HepG2 (cell line): ENCODE results near the gene TMEM8B. TPM values are rescaled to one million over a fixed set of nuclear protein-coding genes. Genes with fewer than 3 reads are reported as not detected.

Experiments
- ATAC-seq: fragments of 200-7000 bp; cut with Tn5 transposase; 3 replicates; pipeline ENCODE4 v1.9.1; 2020; ENCODE audit warnings: mild to moderate bottlenecking, moderate library complexity
- BruUV-seq: library from RNA; stranded (reverse); fragments of 400-500 nt; replicated peaks from 2 replicates; lab custom pipeline; 2021; lab: Mats Ljungman, UMichigan
- CTCF ChIA-PET: fragments of 300-600 bp; formaldehyde crosslinking; extraction: SDS; loops from one replicate; lab custom pipeline; 2021; ENCODE audit warnings: low total read pairs, inconsistent platforms, low intra/inter-chr PET ratio; lab: Yijun Ruan, JAX
- POLR2A ChIA-PET: fragments of 350-600 bp; sonication (Branson Sonifier 250); formaldehyde crosslinking; loops from one replicate; lab custom pipeline; 2020; ENCODE audit warnings: antibody characterized with exemption, inconsistent platforms; lab: Yijun Ruan, JAX
- DNase-seq: peaks from one replicate; pipeline ENCODE4 v3.0.0-alpha.2; 2015; ENCODE audit warnings: low spot score
- FAIRE-seq: peaks from 3 replicates; lab custom pipeline; 2011; peaks lifted over from hg19 to GRCh38; lab: Jason Lieb, UNC
- H2AFZ ChIP-seq: one replicate; pipeline ENCODE4 v1.6.1; 2011; ENCODE audit warnings: low read length, inconsistent platforms
- H3K27ac ChIP-seq: fragments of 300-600 bp; 3 replicates; pipeline ENCODE4 v1.8.0; 2011; ENCODE audit warnings: mixed run types, mild to moderate bottlenecking, mixed read lengths, low read length, inconsistent platforms; ENCODE audit not compliant: insufficient read depth; ENCODE audit errors: extremely low read length
- H3K27me3 ChIP-seq, 2 experiments: fragments of 200-600 bp in 1 of 2; 2 replicates in 1 of 2; 3 replicates in 1 of 2; pipeline versions ENCODE4 v1.6.0 to v1.8.0; 2011; ENCODE audit warnings: low read length in 2 of 2, mild to moderate bottlenecking in 2 of 2, moderate library complexity in 2 of 2, inconsistent platforms in 1 of 2; ENCODE audit not compliant: insufficient read depth in 2 of 2, control insufficient read depth in 1 of 2
- H3K36me3 ChIP-seq, 2 experiments: fragments of 200-600 bp in 1 of 2; replicated peaks in 1 of 2; 2 replicates in 1 of 2; 3 replicates in 1 of 2; pipeline versions ENCODE4 v1.5.1 to v1.8.0; 2011; ENCODE audit warnings: low read length in 2 of 2, inconsistent platforms in 1 of 2; ENCODE audit not compliant: insufficient read depth in 2 of 2, control insufficient read depth in 1 of 2
- H3K4me1 ChIP-seq: 2 replicates; pipeline ENCODE4 v1.5.1; 2012; ENCODE audit warnings: low read length, inconsistent platforms; ENCODE audit not compliant: insufficient read depth
- H3K4me2 ChIP-seq: 2 replicates; pipeline ENCODE4 v1.6.0; 2011; ENCODE audit warnings: low read depth, low read length, inconsistent platforms
- H3K4me3 ChIP-seq, 3 experiments: fragments of 200-600 bp in 1 of 3; sonication (generic), shearing (Covaris generic) in 1 of 3; replicated peaks in 1 of 3; 2 replicates each; pipeline ENCODE4 v1.5.1; 2011 to 2016; ENCODE audit warnings: low read length in 3 of 3, inconsistent platforms in 2 of 3, low read depth in 2 of 3, mild to moderate bottlenecking in 2 of 3, control low read depth in 1 of 3, mixed read lengths in 1 of 3; ENCODE audit not compliant: insufficient read depth in 1 of 3
- H3K79me2 ChIP-seq: one replicate; pipeline ENCODE4 v1.6.1; 2011; ENCODE audit warnings: low read length, inconsistent platforms; ENCODE audit not compliant: insufficient read depth
- H3K9ac ChIP-seq: 2 replicates; pipeline ENCODE4 v1.6.0; 2011; ENCODE audit warnings: mild to moderate bottlenecking, low read depth, low read length, inconsistent platforms; ENCODE audit not compliant: insufficient read depth
- H3K9me3 ChIP-seq: 2 replicates; pipeline ENCODE4 v1.5.1; 2012; ENCODE audit warnings: mild to moderate bottlenecking, low read length
- H4K20me1 ChIP-seq: 2 replicates; pipeline ENCODE4 v1.6.0; 2011; ENCODE audit warnings: inconsistent platforms, mild to moderate bottlenecking, low read length, moderate library complexity; ENCODE audit not compliant: insufficient read depth
- CEBPB ChIP-seq: IDR thresholded peaks from 2 replicates; pipeline ENCODE4 v1.6.1; 2011; ENCODE audit warnings: low read depth, low read length, improper control_type of control experiment, borderline replicate concordance
- USF2 ChIP-seq, 2 experiments: sonication (generic) in 1 of 2; formaldehyde crosslinking in 1 of 2; IDR thresholded peaks; 2 replicates each; pipeline versions ENCODE4 v1.5.1 to v1.6.1; 2011 to 2020; ENCODE audit warnings: borderline replicate concordance in 1 of 2, low read depth in 1 of 2, low read length in 1 of 2, mild to moderate bottlenecking in 1 of 2, missing genetic modification reagents in 1 of 2, moderate library complexity in 1 of 2
- ZNF431 ChIP-seq: sonication (generic); formaldehyde crosslinking; IDR thresholded peaks from 2 replicates; pipeline ENCODE4 v1.9.0; 2022; ENCODE audit warnings: missing genetic modification reagents, low read depth, mild to moderate bottlenecking, borderline replicate concordance
- ZNF687 ChIP-seq: sonication (generic); formaldehyde crosslinking; IDR thresholded peaks from 2 replicates; pipeline ENCODE4 v1.5.1; 2020; ENCODE audit warnings: mild to moderate bottlenecking, missing genetic modification reagents, moderate library complexity
- WGBS: methylation state at CpG from one replicate; pipeline ENCODE4 v1.1.6; 2017; ENCODE audit warnings: low lambda C conversion rate; 5-methylcytosine and 5-hydroxymethylcytosine counted together
- in situ Hi-C: cut with HindIII; loops from 2 replicates; pipeline ENCODE4 v1.10.0; 2017; ENCODE audit warnings: low pct_unique_long_range_greater_than_20kb; ENCODE audit not compliant: extremely low pct_ligation_motif_present
- intact Hi-C: fragments of 100-400 bp; cut with micrococcal nuclease; formaldehyde crosslinking; loops from one replicate; pipeline ENCODE4 v1.10.0; 2022; ENCODE audit not compliant: unreplicated experiment
- polyA plus RNA-seq, 8 experiments: library from polyadenylated mRNA; depleted of rRNA in 3 of 8; stranded (reverse) in 7 of 8; unstranded in 1 of 8; fragments of >200 nt; fragmentation: Illumina TruSeq in 4 of 8; extraction: Trizol in 4 of 8; gene quantifications; 2 replicates each; pipeline versions ENCODE4 v1.2.1 to v1.2.3, GENCODE V29; 2011 to 2016; ENCODE audit warnings: low read depth in 4 of 8, missing spikeins in 1 of 8, mixed read lengths in 1 of 8; ENCODE audit not compliant: insufficient read depth in 1 of 8
- total RNA-seq, 5 experiments: library from RNA; depleted of rRNA; stranded (reverse); fragments of >200 nt; fragmentation: Illumina TruSeq; extraction: Trizol; gene quantifications; 2 replicates each; pipeline ENCODE4 v1.2.3, GENCODE V29; 2016; ENCODE audit warnings: low read depth in 1 of 5
- TF ChIP-seq, protein P1 (sequence below): fragments of 450-650 bp; IDR thresholded peaks from 2 replicates; pipeline ENCODE4 v1.6.1; 2016

TMEM8B gene
- total and polyA plus RNA-seq, 2 of the 13 experiments (the other 11 are each of a cell fraction or from before 2014, with no cell fraction given), result 2.1 to 2.7 TPM

DNA sequence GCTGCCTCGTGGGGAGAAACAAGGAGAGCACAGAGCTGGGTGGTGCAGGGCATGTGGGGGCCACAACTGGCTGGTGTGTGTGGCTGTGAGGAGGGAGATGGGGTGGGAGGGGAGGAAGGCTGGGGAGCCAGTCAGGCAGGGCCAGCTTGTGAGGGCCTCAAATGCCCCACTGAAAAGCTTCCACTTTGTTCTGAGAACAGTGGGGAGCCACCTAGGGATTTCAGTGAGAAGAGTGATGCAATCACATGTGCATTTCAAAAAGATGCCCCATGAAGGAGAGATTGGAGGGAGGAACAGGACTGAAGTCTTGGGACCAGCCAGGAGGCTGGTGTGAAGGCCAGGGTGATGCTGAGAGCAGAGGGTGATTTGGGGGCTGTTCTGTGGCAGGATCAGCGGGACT is 39.9 kb downstream of the TMEM8B start:
- no peak for TF ChIP-seq ZNF431 (CRISPR knock-in tag)
- peak; percentile 43; the same call in 1 of the 2 replicates for TF ChIP-seq CEBPB
- no peaks in the 10 kb centered on the region for H3K9me3 ChIP-seq
- no peak for FAIRE-seq
- H3K4me3 ChIP-seq, result no peak overlapping the region
- no peaks in the 10 kb centered on the region for H3K36me3 ChIP-seq
- H4K20me1 ChIP-seq, result no peaks in the 10 kb centered on the region
- WGBS, result 0% methylated on average over 1 of the region's 2 CpGs
- peaks cover 1 to 14% of the 10 kb centered on the region in 2 experiments; a peak in 1 of 5 replicates for H3K27me3 ChIP-seq
- ATAC-seq, result no peak
- no peak overlapping the region for H3K4me2 ChIP-seq
- BruUV-seq, result no TSS peak
- ChIA-PET CTCF (no interaction called here), POLR2A (no interaction called here)
- H3K9ac ChIP-seq, result no peak overlapping the region
- no peak overlapping the region for H3K27ac ChIP-seq
- in situ Hi-C loops, result no loop called here
- DNase-seq, result no peak
- H2AFZ ChIP-seq, result no peak overlapping the region
- H3K4me1 ChIP-seq, result 0 out of 2 replicates have a peak, but pooled peaks cover 5% of the 10 kb centered on the region
- intact Hi-C loops, result no loop called here
- no peaks in the 10 kb centered on the region for H3K79me2 ChIP-seq

GRCh38 chr9:35869621-35870216 is 40.7 kb downstream of the TMEM8B start:
- Histone ChIP-seq H3K4me1 (0 out of 2 replicates have a peak, but pooled peaks cover 5% of the 10 kb centered on the region), H3K27me3 (peaks cover 0 to 12% of the 10 kb centered on the region in 2 experiments; a peak in 1 of 5 replicates), H4K20me1 (no peaks in the 10 kb centered on the region), H2AFZ (no peak overlapping the region), H3K36me3 (no peaks in the 10 kb centered on the region), H3K9me3 (no peaks in the 10 kb centered on the region), H3K79me2 (no peaks in the 10 kb centered on the region), H3K4me2 (no peak overlapping the region), H3K4me3 (no peak overlapping the region), H3K9ac (no peak overlapping the region), H3K27ac (no peak overlapping the region)
- BruUV-seq, result no TSS peak
- in situ Hi-C loops, result no loop called here
- FAIRE-seq, result no peak
- intact Hi-C loops, result no loop called here
- CTCF ChIA-PET, result no interaction called here
- DNase-seq, result no peak
- WGBS, result 43% methylated on average over 5 of the region's 19 CpGs
- ATAC-seq, result peak; percentile 36; the same call in 1 of the 3 replicates
- POLR2A ChIA-PET, result no interaction called here
- TF ChIP-seq USF2 (IDR thresholded peaks at IDR 0.05; ENCODE audit: low read depth, low read length) (no peak), USF2 (CRISPR knock-in tag; IDR thresholded peaks at IDR 0.05; ENCODE audit: borderline replicate concordance) (no peak), ZNF687 (CRISPR knock-in tag) (peak; percentile 21; the same call in 1 of the 2 replicates)
- TF ChIP-seq, protein P1, sequence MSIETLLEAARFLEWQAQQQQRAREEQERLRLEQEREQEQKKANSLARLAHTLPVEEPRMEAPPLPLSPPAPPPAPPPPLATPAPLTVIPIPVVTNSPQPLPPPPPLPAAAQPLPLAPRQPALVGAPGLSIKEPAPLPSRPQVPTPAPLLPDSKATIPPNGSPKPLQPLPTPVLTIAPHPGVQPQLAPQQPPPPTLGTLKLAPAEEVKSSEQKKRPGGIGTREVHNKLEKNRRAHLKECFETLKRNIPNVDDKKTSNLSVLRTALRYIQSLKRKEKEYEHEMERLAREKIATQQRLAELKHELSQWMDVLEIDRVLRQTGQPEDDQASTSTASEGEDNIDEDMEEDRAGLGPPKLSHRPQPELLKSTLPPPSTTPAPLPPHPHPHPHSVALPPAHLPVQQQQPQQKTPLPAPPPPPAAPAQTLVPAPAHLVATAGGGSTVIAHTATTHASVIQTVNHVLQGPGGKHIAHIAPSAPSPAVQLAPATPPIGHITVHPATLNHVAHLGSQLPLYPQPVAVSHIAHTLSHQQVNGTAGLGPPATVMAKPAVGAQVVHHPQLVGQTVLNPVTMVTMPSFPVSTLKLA, result 0 out of 2 replicates have a peak, but pooled peaks have one; percentile 22
